Measurements from ENCODE around the gene ATAT1.

ATAT1 gene

DNA sequence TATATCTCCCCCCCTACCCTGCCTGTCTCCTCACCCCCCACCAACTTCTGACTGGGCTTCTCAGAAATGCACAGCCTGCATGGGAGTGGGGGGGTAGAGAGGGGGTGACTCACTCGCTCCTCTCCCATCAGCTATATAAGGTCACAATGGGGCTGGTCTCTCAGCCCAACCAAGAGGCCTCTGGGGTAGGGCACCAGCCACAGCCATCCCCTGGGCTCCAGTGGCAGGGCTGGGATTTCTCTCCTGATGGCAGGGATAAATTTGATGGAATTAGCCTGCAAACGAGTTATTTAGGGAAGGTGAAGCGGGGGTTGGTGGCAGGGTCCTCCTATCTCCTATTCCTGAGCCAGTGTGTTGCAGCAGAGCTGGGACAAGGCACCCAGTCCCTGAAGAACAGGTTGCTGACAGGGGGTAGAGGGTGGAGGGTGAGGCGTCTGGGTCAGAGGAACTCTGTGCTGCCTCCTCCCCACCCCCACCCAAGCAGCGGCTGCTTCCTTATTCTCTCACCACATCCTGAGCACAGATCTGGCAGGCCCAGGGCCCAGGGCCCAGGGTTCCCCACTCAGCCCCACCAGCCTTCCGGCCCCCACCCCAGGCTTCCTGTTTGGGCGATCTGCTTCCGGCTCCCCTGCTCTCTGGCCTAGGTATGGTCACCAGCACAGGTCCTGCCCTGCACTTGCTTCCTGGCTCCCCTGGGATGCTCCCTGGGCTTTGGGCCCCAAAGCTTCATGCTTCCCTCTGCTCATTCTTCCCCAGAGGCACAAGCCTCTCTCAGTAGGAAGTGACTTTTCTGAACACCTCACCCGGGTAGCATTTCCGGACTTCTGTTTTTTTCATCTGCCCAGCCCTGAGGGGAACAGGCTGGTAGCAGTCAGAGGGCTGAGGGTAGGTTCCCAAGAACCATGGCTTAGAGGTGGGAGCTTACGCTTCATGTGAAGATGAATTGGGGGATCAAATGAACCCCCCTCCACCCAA lies 55.8 kb downstream of the ATAT1 start:
- FAIRE-seq (no peak), DNase-seq (ENCODE audit: insufficient read length, low spot score) (peak; percentile 73)

DNA sequence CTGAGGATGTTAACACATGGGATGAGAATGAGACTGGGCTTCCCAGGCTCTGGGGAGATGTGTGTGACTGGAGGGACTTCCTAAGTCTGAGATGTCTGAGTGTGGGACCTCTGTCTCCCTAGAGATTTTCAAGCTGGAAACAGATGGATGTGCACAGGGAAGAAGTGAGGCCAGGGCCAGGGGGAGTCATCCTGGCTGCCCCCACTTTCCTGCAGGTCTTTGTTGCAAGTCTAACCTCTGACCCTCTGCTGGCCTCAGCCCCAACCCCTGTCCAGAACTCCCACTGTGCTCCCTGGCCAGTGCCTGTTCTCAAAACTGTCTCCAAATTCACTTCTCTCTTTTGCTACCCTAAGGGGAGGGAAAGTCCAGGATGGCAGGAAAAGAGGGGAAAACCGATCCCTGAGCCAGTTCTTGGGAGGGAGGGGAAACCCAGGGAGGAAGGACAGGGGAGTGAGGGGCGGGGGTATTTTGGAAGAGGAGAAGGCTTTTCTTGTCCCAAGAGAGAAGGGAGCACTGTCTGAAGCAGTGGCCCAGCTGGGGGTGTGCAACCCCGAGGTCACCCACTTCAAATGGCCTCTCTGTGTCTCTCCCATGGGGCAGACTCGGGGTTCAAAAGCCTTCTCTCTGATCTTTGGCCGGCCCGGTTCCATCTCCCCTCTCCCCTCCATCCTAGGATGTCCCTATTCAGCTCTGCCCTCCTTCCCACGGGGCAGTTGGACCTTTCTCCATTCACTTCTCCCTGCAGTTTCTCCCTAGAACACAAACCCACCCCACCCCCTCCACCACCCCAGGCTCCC lies 56.7 kb downstream of the ATAT1 start:
- DNase-seq (ENCODE audit: insufficient read length, low spot score) (no peak), FAIRE-seq (no peak)

DNA sequence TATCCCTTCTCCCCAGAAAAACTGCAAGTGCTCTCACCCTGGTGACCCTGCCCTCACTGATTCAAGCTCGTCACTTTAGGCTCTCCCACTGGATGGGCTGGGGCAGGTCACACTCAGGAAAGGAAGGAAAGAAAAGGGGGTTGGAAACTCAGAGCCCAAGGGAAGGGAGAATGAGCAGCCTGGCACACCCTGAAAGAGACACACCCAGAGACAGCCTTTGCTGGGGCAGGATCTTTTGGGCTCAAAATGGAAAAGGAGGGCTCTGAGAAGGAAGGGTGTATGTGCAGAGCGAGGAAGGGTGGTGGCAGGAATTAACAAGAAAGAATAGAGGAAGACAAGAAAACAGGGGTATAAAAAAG lies 57.3 kb downstream of the ATAT1 start:
- FAIRE-seq, result no peak
- DNase-seq (ENCODE audit: insufficient read length, low spot score), result no peak

DNA sequence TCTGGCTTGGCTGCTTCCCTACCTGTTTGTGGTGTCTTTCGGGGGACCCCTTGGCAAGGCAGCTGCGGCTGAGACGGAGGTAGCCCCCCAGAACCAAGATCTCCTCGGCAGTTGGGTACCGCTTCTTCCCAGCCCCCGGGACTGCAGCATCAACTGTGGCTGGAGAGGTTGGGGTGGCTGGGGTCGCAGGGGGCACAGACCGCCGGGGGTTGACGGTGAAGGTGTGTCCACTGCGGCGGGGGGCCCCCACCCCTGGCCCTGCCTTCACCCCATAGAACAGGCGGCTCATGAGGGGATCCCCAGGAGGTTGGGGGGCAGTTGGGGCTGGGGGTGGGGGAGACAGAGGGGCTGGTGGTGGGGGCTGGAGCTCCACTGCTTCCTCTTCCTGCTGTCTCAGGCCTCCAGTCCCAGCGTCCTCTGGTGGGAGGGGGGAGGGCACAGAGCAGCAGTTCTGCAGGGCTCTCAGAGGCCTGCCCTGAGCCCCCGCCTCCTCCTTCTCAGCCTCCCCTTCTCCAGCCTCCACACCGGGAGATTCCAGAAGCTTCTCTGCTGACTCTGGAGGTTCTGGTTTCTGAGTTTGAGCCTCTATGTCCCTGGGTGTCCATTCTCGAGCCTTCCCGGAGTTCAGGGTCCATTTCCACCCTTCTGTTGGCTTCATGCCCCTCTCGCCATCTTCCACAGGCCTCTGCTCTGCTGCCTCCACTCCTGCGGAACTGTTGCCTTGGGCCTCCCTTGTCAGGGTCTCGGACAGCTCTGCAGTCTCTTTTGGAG lies 57.9 kb downstream of the ATAT1 start:
- FAIRE-seq, result no peak
- no peak for DNase-seq (ENCODE audit: insufficient read length, low spot score)

DNA sequence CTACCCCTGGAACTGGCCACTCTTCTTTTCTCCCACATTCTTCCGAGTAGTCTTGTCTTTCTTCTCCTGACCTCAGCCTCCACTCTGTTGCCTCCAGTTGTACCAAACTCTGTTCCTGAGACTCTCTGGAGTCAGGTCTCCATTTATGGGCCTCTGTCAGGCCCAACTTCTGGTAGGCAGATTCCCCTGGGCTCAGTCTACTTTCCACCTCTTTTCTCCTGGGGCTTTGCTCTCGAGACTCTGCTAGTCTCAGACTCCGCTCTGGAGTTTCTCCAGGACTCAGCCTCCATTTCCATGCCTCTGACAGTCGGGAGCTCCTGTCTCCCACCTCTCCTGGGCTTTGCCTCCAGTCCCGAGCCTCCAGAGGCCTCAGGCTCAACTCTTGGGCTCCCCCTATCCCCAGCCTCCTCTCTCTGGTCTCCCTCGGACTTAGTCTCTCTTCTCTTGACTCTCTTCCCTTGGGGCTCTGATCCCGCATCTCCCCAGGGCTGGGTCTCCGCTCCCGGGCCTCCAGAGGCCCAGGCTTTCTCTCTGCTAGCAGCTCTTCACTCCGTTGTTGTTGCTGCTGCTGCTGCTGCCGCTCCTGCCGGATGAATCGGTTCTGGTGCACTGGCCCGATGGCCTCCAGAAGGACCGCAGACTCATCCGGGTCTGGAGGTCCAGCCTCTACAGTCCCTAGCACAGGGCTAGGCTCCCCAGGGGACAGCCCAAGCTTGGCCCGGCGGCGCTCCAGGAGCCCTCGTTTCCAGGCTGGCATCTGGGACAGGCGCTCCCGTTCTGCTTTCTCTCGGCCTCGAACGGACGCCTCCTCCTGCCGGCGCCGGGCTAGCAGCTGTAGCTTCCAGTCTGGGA lies 58.7 kb downstream of the ATAT1 start:
- FAIRE-seq (no peak), DNase-seq (ENCODE audit: insufficient read length, low spot score) (no peak)

DNA sequence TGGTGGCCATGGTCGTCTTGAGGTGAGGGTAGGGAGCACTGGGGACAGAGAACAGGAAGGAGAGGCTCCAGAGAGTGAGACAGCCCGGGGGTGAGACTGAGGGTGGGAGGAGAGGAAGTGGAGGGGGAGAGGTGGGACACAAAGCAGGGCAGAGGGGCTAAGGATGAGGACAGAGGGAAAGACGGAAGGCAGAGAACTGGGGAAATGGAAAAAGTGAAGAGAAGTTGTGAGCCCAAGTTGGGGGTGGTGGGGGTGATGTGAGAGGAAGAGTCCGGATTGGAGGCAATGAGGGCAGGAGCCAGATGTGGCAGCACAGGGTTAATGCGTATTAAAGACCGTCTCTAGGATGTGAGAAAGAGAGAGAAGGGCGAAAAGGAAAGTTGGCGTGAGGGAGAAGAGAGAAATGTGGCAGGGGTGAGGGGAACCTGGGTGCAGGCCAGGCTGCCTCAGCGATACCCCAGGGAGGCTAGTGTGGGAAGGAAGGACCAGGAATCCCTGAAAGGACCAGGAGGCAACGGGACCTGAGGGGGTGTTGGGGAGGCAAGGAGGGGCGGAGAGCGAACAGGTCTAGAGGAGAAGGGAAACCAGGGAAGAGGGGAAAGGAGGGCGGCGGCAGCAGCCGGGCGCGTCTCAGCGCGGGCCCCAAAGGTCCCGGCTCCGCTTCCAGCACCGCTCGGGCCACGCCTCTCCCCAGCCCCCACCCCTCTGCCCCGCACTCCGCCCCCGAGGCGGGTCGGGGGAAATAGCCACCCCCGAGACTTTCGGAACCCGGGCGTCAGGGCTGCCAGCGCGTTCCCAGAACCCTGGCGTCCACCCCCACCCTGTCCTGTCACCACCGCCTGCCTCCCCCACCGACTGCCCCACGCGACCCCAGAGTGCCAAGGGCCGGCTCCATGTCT lies 59.6 kb downstream of the ATAT1 start, which contains the start of gene PPP1R18:
PPP1R18 (minus strand) TSS at position 637 of the 899 bp plus-strand sequence; CDS start at position 10, 627 bp downstream.
- no peak for FAIRE-seq
- DNase-seq (ENCODE audit: insufficient read length, low spot score), result no peak

DNA sequence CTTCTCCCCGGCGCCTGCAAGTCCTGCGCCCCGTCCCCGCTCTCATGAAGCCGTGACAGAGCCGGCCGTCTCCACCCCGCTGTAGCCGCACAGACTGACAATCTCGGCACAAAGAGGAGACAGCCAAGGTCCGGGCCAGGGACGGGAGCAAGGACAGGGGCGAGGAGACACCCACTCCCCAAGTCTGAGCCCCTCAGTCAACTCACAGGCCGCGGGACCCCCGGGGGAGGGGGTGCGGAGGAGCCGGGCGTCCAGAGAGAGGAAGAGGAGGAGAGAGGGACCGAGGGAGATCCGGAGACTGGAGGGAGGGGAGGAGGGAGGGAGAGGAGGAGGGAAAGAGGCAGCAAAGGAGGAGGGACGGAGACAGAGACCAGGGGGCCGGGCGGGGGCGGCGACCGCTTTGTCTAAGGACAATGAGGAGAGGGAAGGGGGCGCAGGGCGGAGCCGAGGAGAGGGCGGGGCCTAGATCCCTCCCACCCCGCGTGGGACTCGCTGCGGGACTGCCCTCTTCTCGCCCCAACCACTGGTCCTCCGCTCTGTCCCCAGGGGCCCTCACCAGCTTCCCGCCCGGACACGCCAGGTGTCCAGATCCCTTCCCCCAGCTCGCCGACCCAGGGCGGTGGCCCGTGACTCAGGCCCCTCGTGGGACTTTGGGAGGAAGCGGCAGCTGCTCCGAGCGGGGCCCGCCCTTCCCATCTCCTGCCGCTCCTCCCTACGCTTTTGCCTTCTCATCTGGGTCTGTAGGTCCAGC lies 60.4 kb downstream of the ATAT1 start:
- DNase-seq (ENCODE audit: insufficient read length, low spot score) (peak; percentile 84), FAIRE-seq (peak; percentile 83)

DNA sequence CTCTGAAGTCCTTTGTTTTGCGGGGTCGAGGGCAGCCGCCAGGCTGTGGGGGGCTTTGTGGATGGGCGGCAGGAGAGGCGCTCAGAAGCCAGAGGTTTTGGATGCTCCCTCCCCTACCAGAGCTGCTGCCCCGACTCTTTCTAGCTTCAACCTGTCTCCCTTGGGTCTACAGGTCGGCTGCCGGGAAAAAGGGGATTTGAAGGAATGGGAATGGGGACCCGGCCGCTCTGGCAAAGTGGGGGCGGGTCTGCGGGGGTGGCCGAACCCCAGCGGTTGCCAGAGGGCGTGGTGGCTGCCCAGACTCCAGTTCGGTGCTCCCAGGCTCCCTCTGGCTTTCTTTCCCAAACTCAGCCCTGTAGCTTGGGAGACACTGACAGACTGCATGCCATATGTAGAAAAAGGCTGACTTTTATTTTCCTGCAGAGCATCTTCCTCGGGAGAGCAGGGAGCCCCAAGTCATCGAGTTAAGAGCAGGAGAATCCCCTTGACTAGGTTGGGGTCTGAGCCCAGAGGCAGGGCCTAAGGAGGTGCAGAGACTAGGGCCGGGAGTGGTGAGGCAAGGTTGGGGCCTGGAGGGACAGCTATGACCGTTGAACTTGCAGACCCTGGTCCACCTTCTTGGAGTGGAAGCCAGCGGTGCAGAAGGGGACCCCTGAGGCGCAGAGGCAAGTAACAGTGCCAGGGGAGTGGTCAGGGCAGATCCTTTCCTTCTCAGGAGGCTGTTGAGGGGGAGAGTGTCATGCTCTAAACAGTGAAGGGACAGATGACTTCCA lies 61.2 kb downstream of the ATAT1 start:
- FAIRE-seq, result no peak
- no peak for DNase-seq (ENCODE audit: insufficient read length, low spot score)

DNA sequence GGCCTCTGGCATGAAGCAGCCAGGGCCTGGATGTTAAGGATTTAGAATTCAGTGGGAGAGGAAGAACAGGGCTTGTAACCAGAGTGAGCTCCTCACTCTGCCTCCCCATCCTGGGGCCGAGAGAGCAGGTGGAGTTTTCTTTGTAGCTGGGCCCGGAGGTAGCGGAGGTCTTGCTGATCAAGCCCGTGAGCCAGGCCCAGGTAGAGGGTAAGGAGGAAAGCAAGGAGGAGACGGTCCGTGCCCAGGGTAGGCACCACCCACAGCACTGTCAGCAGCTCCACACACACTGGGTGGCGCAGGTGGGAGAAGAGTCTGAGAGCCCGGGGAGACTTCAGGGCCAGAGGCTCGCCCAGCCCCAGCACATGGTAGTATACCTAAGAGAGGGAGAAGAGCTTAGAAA lies 61.9 kb downstream of the ATAT1 start:
- no peak for FAIRE-seq

DNA sequence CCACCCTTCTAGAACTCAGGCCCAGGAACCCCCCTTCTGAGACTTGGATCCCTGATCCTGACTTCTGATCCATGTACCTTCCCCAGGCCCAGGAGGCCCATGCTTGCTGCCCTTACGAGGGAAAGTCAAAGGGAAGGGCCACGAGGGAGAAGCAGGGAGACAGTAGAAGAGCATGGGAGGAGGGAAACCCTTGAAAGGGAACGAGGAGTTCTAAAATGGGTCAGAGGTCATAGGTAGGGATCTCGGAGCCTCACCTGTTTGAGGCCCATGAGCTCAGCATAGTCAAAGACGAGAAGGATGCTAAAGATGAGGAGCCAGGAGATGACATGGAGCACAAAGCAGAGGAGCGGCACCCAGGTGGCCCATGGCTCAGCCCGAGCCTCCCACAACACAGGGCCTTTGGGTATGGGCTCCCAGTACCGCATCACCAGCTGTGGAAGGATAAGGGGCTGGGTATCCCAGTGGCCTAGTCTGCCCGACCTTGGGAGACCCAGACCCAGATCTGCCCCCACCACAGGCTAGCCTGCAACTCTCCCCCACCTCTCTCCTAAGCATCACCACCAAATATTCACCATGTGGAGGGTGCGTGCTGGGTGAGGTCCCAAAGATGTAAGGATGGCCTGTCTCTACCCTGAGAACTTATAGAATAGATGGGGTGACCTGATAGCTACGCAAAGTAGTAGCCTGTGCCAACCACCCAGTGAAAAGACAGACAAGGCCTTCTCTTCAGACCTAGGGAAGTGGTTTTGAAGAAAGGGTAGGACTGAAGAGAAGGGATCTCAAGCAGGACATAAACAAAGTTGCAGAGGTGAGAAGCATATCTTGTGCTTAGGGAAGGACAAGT lies 62.6 kb downstream of the ATAT1 start:
- no peak for DNase-seq (ENCODE audit: insufficient read length, low spot score)
- FAIRE-seq, result no peak

More for the DNA sequence above, 61.9 kb downstream of the ATAT1 start:
- no peak for DNase-seq (ENCODE audit: insufficient read length, low spot score)

DNA sequence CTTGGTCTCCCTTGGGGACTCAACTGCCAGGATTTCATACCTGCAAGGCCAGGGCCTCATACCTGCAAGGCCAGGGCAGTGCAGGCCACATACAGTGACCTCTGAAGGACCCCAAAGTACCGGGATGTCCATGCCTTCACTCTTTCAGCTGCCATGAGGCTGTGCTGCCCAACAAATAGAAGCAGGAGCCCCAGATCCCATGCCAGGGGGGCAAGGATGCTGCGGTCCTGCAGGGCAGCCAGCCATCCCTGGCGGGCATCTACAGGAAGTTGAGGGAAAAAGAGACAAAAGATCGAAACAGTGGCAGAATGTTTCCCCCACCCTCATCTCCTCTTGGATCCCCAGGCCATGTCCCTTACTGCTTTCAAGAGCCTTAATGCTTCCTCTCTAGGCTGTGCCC lies 63.3 kb downstream of the ATAT1 start:
- FAIRE-seq, result no peak
- no peak for DNase-seq (ENCODE audit: insufficient read length, low spot score)

DNA sequence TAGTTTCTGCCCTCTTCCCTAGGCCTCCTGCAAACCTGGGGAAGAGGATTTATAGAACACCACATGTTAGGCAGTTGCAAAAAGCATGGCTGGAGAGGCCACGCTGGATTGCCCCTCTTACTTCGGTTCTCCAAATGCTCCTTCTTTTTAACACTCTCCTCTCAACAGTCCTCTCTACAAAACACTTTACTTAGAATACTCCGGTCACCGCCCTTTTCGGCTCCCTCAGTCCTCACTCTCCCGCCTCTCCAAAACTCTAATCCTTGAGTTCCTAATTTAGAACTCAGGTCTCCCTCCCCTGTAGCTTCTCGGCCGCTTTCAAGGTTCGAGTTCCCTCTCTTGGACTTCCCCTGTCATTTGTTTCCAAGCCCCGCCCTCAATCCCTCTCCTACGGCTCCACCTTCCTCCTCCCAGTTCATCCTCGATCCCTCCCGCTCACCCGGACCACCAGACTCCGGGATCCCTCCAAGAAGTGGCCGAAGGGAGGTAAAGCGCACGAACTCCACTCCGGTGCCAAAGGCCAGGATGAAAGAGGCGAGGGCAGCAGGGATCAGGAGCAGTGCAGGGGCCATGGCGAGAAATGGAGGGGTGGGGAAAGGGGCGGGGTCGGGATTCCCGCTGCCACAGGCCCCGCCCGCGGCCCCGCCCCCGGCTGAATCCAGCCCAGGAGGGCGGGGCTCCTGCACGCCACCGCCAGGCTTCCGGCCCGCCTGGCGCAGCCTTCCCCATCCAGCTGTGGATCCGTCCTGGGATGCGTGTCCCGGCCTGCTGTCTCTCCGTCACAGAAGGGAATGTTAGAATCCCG lies 63.9 kb downstream of the ATAT1 start, which contains the start of gene NRM:
NRM (minus strand) TSS at position 582 of the 805 bp plus-strand sequence; CDS start at position 572, 10 bp downstream.
- DNase-seq (ENCODE audit: insufficient read length, low spot score) (peak; percentile 87), FAIRE-seq (peak; percentile 54)

DNA sequence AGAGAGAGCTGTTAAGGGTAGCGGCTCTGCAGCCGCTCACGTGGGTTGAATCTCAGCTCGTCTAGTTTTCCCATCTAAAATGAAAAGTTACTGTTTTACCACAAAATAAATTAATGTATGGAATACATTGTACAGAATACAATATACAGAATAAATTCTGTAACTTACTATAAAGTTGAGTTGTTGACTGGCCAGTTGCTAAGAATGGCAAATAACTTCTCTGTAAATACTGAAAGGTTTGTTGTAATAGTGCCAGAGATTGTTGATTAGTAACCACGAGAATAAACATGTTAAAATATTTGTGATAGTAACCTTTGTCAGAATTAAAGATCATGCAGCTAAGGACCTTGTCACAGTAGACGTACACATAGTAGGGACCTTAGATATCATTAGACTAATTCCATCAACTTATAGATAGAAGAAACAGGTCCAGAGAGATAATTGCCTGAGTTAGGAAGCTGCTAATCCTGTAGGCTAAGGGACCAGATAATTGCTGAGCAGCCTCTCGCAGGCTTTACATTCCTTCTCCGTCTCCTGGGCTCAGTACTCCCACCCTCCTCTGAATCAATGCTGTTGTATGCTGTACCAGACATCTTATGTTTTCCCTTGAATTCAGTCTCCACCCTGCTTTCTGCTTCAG lies 64.7 kb downstream of the ATAT1 start:
- no peak for DNase-seq (ENCODE audit: insufficient read length, low spot score)
- no peak for FAIRE-seq

Measured in HTR-8/SVneo (cell line).